ENCODE data around the gene DIPK1B.
A peak's percentile ranks its signal among the peaks of the same experiment; 100 is the strongest.
"Not testable (repeated sequence)": the region's sequence is repeated elsewhere in the genome, so short reads cannot be mapped to it uniquely, and the experiment has no call there.

DIPK1B gene

DNA sequence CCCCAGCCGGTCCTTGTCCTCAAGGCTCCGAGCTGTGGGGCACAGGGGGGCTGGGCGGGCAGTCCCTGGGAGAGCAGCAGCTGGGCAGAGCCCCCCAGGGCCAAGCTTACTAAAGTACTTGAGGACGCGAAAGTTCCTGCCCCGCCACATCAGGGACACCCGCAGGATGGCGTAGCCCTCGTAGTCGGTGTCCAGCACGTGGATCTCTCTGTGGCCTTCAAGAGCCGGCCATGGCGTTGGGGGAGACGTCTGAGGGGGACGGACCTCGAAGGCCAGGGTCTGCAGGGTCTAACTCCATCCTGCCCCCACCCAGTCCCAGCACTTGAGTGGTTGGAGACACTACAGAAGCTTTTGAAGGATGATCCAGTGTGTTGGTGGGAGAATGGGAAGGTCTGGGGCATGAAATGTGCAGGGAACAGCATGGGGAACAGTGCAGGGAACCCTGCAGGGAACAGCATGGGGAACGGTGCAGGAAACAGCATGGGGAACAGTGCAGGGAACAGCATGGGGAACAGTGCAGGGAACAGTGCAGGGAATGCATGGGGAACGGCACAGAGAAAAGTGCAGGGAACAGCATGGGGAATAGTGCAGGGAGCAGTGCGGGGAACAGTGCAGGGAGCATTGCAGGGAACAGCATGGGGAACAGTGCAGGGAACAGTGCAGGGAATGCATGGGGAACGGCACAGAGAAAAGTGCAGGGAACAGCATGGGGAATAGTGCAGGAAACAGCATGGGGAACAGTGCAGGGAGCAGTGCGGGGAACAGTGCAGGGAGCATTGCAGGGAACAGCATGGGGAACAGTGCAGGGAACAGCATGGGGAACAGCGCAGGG lies 43.1 kb downstream of the DIPK1B start:
- not testable (repeated sequence) for DNase-seq

DNA sequence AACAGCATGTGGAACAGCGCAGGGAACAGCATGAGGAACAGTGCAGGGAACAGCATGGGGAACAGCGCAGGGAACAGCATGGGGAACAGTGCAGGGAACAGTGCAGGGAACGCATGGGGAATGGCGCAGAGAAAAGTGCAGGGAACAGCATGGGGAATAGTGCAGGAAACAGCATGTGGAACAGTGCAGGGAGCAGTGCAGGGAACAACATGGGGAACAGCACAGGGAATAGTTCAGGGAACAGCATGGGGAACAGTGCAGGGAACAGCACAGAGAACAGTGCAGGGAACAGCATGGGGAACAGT lies 43.7 kb downstream of the DIPK1B start:
- no peak for DNase-seq

DNA sequence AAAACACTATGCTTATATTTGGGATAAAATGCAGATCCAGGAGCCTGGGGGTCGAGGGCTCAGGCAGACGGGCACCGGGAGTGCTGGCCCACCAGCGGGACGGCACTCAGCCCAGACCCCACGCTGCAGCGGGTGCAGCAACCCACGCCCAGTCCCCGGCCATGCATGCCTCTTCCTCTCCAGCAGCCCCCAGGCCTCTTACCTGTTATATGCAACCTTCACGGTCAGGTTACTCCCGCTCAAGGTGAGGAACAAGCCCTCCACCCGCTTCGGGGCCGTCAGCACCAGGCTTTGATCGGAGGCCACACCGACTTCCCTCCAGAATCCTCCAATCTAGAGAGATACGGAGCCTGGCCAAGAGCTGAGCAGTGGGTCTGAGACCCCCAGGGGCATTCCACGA lies 44.5 kb downstream of the DIPK1B start:
- no peak for DNase-seq

DNA sequence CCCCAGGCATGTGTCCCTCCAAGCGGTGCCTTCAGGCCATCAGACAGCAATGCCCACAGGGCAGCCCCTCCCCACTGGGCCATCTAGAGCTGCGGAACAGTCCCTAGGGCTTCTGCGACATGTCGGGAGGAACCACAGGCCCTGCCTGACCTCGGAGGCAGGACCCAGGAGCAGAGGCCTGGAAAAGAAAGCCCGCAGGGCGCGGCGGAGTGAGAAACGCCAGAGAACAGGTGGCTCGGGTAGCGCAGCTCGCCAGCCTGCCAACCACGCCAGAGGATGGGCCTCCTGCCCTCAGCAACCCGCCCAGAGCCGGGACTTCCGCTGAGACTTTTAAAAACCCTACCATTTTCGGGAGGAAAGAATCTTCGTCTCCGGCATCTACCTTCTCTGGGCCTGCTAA lies 45.0 kb downstream of the DIPK1B start:
- DNase-seq: no peak

DNA sequence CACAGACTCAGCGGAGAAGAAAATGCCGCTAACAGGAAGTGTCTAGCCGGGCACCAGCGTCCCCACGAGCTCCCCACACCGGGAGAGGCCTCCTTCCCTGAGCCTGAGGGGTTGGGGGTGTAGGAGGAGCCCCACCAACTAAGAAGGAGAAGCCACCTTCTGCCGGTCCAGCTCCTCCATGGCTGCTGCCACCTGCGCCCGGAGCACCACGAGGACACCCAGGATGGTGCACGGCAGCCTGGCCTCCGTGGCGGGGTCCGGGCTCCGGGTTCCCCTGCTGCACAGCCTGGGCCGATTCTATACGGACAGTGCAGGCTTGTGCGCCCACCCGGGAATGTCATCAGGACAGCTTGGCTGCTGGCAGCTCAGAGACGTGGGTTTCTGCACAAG lies 45.4 kb downstream of the DIPK1B start:
- no peak for DNase-seq

DNA sequence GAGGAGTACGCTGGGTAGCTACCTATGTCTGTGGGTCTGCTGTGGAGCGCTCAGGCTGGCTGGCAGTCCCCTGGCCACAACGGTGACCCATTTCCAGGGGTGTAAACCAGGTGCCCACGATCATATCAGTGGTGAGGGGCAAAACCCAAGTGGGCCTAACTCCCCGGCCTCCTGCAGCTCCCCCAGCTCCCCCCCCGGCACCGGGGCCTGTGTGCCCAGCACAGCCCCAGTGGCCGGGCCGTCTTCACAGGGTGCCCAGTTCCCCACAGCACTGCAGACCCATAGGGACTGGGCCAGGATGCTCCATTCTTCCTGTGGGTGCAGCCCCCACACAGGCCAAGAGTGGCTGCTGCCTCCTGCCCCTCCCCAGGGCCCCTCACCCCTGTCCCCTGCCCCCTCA lies 46.6 kb downstream of the DIPK1B start:
- DNase-seq: no peak

DNA sequence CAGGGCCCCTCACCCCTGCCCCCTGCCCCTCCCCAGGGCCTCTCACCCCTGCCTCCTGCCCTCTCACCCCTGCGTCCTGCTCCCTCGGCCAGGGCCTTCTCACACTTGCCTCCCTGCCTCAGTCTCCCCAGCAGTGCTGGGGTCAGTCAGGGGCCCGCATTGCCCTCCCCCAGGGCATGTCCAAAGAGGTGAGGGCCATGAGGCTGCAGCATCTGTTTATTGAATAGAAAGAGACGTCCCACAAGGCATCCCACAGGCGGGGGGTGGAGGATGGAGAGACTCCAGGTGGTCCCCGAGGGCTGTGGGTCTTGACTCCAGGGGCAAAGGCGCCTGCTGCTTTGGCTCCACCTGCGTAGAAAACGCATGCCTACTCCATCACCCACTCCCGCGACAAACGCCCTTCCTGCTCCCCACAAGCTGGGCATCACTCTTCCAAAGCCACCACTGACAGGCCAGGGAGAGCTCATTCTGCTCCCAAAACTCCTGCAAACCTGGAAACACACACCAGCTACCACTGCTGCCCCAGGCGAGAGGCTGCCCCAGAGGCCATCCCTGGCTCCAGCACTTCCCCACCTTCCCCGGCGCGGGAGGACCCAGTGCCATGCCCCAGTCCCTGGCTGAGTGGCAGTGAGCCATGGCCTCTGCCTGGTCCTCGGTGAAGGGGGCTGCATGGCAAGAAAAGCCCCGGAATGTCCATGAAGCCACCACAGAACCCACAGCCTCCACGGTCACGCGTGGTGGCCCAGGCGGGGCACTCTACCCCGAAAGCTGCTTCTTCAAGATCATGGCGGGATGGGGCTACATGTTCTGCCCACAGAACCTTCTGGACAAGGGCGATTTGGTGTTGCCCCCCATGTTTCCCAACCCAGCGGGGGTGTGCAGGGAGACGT lies 47.3 kb downstream of the DIPK1B start:
- no peak for DNase-seq

DNA sequence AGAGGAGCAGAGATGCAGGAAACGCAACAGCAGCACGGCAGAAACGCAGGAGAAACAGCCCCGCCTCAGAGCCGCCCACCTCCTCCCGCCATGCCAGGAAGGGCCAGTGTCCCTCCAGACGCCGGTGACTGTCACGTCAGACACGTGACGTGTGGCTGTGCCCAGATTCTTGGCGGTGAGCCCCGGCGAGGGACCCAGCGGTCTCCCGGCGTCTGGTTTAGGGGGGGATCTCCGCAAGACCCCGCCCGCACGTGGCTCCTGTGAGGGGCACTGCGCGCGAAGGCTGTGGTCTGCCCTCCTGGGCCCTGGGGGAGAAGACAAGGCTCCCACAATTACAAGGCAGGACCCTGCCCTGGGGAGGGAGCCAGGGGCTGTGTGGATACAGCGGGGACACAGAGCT lies 48.1 kb downstream of the DIPK1B start:
- no peak for DNase-seq

DNA sequence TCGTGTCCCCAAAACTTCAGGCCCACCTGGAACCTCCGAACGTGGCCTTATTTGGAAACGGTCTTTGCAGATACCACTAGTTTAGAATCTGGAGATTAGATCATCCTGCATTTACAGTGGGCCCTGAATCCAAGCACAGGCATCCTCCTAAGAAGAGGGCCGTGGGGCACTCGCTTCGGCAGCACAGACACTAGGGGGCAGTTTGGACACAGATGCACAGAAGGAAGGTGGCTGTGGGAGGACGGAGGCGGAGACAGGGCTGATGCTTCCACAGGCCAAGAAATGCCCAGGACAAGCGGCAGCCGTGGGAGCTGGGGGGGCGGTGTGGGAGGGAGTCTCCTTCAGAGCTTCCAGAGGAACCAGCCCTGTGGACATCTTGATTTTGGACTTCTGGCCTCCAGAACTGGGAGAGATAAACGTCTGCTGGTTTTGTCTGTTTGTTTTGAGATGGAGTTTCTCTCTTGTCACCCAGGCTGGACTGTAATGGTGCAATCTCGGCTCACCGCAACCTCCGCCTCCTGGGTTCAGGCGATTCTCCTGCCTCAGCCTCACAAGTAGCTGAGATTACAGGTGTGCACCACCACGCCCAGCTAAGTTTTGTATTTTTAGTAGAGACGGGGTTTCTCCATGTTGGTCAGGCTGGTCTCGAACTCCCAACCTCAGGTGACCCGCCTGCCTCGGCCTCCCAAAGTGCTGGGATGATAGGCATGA lies 48.6 kb downstream of the DIPK1B start:
- peak; percentile 83 for DNase-seq

DNA sequence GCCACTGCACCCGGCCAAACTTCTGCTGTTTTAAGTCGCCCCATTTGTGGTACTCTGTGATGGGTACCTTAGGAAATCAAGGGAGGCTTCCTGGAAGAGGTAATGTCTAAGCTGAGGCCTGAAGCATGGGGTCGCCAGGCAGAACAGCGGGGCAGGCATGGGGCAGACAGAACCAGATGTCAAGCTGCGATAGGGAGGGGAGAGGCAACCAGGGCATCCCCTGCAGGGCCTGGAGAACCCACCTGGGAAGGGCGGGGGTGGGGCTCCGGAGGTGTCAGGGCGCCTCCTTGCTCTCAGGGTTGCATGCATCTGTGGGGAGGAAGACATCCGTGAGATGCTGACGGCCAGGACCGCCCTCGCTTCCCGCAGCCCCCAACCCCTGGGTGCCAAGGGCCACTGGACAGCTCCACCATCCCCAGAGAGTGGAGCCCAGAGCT lies 49.2 kb downstream of the DIPK1B start:
- no peak for DNase-seq

DNA sequence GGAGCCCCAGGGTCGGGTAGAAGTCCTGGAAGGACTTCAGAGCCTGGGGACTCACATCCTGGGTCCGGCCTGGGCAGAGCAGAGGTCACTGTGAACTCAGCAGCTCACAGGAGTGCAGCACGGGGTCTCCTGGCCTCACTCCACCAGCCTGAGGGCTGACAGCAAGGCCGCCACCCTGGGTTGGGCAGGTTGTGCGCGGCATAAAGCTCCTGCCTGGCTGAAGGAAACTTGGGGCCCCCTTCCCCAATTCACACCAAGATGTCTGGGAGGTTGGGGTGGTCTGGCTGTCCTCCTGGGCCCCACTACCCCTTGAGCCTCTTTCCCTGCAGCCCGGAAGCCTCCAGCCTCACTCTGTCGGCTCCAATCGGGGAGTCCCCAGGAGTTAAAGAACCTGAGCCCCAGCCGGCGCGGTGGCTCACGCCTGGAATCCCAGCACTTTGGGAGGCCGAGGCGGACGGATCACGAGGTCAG lies 49.9 kb downstream of the DIPK1B start:
- no peak for DNase-seq

DNA sequence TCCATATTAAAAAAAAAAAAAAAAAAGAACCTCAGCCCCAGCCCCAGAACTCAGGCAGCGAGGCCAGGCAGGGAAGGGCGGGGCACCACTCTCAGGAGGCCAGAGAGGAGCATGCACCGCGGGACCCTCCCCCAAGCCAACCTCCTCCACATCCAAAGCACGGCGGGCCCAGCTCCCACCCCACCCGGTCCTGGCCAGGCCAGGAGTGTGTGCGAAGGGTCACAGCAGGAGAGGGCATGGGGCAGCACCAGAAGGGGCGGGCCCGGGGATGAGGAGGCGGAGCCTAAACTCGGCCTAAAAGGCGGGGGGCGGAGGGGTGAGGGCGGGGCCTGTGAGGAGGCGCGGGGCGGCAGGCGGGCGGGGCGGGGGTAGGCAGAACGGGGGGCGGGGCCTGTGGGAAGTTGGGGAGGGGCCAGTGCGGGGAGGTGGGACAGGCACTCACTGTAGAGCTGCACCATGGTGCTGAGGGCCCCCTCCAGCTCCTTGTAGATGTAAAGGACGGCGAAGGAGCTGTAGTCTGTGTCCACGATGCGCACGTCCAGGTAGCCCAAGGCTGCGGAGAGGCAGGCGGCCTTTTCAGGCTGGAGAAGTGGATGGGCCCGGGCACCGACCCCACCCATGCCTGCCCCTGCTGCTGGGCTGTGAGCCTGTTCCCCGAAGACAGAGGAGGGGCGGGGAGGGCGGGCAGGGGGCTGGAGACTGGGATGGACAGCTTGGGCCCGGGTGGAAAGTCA lies 50.7 kb downstream of the DIPK1B start:
- DNase-seq: peak; percentile 92

DNA sequence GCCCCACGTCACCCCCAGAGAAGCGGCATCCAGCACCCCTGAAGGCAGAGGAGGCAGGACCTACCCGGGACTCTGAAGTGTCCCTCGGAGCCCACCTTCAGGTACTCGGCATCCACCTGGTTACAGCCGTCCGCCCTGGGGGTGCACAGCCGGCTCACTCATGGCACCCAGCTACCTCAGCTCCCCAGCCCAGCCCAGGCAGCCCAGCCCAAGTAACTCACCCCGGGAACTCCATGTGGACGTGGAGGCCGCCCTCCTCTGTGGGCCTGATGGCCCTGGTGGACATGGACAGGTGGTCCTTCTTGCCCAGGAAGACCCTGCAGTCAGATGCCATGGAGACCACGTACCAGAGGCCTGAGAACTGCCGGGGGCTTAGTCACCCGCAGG lies 51.3 kb downstream of the DIPK1B start:
- DNase-seq: no peak

DNA sequence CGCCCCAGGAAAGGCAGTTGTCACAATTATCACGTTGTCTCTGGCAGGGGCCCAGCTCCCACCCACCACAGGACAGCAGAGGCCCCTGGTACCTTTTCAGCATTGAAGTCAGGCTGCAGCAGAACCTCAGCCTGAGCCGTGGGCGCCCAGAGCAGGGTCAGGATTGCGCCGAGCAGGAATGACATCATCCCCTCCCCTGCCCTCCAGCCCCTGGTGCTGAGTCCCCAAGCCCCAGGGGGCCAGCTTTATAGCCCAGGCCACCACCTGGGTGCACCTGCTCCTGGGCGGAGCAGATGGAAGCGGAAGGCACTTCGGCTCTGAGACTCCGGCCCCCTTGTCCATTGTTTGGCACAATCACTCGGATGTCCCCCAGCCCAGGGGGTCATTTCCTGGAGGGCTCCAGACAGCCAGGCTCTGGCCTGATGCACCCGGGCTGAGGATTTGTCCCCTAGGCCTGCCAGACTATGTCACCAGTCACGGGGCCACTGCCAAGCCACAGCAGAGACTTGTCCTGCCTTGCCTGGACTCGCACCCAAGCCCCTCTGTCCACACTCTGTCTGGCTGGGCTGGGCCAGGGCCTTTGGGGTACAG lies 52.0 kb downstream of the DIPK1B start, which contains the start of gene LCN15:
Gene LCN15, minus strand, starts transcription at position 218 of the 591 bp plus-strand sequence. Its CDS starts 30 bp downstream, at position 188.
- DNase-seq: no peak

DNA sequence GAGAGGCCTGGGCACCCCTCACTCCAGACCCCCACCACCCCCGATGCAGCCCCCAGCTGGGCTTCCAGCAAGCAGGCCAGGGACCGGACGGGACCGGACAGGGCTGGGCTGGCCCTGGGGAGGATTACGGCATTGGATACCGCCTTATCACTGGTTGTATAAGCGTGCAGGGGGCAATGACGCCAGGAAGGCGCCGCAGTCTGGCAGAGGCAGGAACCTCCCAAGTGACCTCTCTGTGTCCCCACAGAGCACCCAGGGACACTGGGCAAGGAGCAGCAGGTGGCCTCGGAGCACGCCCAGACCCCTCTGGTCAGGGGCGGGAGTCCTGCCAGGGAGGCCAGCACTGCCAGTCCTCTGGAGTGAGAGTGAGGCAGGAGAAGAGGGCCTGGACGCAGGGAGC lies 52.7 kb downstream of the DIPK1B start:
- DNase-seq: no peak

DNA sequence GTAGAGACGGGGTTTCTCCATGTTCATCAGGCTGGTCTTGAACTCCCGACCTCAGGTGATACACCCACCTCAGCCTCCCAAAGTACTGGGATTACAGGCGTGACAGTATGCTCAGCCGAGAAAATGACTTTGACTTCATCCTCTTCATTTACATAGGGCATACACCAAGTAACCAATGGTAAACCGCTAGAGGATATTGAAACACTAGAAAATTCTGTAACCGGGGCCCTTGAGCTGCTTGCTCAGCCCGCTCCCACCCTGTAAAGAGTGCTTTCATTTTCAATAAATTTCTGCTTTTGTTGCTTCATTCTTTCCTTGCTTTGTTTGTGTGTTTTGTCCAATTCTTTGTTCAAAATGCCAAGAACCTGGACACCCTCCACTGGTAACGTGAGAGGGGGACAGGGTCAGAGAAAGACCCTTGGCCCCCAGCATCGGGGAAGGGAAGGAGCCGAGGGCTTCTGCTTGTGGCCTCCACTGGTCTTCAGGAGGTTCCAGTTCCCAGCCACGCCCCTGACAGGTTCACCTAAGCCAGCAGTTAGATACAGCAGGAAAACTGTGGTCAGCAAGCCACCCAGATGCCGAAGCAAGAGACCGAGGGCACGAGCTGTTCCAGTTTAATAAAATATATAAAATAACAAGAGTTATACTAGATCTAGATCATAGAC lies 53.5 kb downstream of the DIPK1B start:
- DNase-seq: not testable (repeated sequence)

DNA sequence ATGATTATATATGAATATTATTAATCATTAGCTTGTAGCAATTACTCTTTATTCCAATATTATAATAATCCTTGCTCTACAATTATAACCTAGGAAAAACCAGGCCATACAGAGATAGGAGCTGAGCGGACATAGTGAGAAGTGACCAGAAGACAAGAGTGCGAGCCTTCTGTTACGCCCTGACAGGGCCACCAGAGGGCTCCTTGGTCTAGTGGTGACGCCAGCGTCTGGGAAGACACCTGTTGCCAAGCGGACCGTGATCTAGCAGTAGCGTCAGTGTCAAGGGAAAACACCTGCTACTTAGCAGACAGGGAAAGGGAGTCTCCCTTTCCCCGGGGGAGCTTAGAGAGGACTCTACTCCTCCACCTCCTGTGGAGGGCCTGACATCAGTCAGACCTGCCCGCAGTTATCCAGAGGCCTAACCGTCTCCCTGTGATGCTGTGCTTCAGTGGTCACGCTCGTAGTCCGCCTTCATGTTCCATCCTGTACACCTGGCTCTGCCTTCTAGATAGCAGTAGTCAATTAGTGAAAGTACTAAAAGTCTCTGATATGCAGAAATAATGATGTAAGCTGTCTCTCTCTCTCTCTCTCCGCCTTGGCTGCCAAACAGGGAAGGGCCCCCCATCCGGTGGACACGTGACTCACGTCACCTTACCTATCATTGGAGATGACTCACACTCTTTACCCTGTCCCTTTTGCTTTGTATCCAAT lies 54.2 kb downstream of the DIPK1B start:
- peak; percentile 83 for DNase-seq

DNA sequence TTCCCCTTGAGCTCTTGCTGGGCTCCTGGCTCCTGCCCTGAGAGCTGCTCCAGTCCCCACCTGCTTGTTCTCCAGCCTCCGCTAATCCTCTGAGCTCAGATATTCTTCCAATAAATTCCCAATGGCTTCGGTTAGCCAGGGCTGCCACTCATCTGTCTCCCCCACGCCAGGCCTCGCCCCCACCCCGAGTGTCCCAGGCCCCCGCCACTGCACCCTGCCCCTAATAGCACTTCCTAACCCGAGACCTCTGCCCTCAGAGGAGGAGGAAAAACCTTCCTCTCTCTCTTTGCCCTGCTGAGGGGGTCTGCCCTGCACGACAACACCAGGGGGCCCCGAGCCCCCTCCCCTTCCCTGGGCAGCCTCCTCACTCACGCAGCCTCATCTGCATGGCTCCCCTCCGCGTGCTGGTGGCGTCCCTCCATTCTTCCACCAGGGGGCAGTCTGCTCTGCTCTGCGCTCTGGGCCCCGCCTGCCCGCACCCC lies 57.4 kb downstream of the DIPK1B start:
- peak; percentile 78 for DNase-seq

DNA sequence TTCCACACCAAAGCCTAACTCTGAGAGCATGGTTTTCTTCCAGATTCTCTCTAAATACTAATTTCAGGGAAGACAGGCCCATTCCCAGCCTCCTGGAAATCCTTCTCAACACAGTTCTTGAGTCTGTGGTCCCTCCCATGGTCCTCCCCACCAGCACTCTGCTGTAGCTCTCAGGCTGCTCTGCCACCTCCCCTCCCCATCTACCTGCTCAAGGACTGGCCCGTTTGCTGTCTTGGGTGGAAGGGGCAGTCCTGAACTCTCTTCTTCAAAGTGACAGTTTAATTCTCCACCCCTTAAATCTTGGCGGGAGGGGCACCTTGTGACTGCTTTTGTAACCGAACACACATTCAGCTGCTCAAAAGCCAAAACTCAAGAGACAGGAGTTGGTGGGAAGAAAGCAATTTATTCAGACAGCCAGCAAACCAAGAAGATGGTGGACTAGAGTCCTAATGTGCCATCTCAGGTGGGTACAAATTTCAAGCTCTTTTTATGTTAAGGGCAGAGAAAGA lies 59.6 kb downstream of the DIPK1B start:
- no peak for DNase-seq

DNA sequence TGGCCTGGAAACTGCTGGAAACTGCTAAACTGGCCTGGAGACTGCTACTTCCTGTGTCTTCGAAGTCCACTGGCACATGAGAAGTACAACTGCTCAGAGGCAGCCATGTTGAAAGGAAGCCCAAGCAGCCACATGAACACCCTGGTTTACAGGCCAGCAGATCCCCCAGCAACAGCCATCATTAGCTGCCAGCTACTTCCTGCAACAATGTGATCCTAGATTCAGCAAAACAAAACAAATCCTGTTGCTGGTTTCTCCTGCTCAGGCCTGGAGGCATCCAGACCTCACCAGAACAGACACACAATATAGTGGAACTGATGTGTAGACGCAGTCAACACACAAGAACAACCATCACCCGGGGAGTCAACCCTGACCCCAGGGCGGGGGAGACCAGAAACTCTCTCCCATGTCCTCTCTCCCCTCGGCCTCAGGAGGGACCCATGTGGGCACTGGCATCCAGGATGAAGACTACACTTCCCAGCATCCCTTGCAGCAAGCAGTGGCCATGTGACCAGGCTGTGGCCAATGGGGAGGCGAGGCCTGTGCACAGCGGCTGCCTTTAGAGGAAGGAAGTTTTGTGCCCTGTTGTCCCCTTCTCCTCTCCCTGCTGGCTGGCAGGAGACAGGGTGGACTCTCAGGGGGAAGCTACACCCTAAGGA lies 61.1 kb downstream of the DIPK1B start:
- DNase-seq: peak; percentile 76

All from NCI-H82 (cell line).